MM.1S (cell line): ENCODE measurements around the gene DNAJC17.

ENCODE experiments used
- DNase-seq: peaks from one replicate; pipeline ENCODE4 v3.0.0-alpha.2; 2015
- H2AFZ ChIP-seq: fragments of 300-600 bp; sonication (generic); 2 replicates; pipeline ENCODE4 v1.6.0; 2016; ENCODE audit warnings: antibody characterized with exemption, low read length
- H3F3A ChIP-seq: fragments of 300-600 bp; sonication (generic); 2 replicates; pipeline ENCODE4 v1.6.1; 2016; ENCODE audit warnings: mild to moderate bottlenecking, antibody characterized with exemption, low read length, moderate library complexity, mixed read lengths; ENCODE audit not compliant: insufficient read depth
- H3K27ac ChIP-seq: fragments of 300-600 bp; sonication (generic); 2 replicates; pipeline ENCODE4 v1.5.1; 2016; ENCODE audit warnings: mild to moderate bottlenecking, low read length
- H3K27me3 ChIP-seq: fragments of 300-600 bp; sonication (generic); replicated peaks from 2 replicates; pipeline ENCODE4 v1.6.0; 2016; ENCODE audit warnings: low read length; ENCODE audit not compliant: insufficient read depth
- H3K36me3 ChIP-seq: fragments of 300-600 bp; sonication (generic); replicated peaks from 2 replicates; pipeline ENCODE4 v1.6.1; 2016; ENCODE audit warnings: mild to moderate bottlenecking, low read length, mixed read lengths; ENCODE audit not compliant: insufficient read depth
- H3K4me1 ChIP-seq: fragments of 300-600 bp; sonication (generic); 2 replicates; pipeline ENCODE4 v1.6.1; 2016; ENCODE audit warnings: low read length, mixed read lengths
- H3K4me2 ChIP-seq: fragments of 300-600 bp; sonication (generic); 2 replicates; pipeline ENCODE4 v1.6.0; 2016; ENCODE audit warnings: low read depth, low read length
- H3K4me3 ChIP-seq: fragments of 300-600 bp; sonication (generic); 2 replicates; pipeline ENCODE4 v1.5.1; 2016; ENCODE audit warnings: low read length, mixed read lengths
- H3K79me2 ChIP-seq: fragments of 300-600 bp; sonication (generic); 2 replicates; pipeline ENCODE4 v1.6.1; 2016; ENCODE audit warnings: mixed run types, low read length, mixed read lengths
- H3K9ac ChIP-seq: fragments of 300-600 bp; sonication (generic); 2 replicates; pipeline ENCODE4 v1.6.1; 2016; ENCODE audit warnings: low read length, mixed read lengths
- H3K9me2 ChIP-seq: fragments of 300-600 bp; sonication (generic); replicated peaks from 2 replicates; pipeline ENCODE4 v1.6.1; 2016; ENCODE audit warnings: mild to moderate bottlenecking, low read length, mixed read lengths; ENCODE audit not compliant: insufficient read depth
- H3K9me3 ChIP-seq: fragments of 300-600 bp; sonication (generic); replicated peaks from 2 replicates; pipeline ENCODE4 v1.6.1; 2016; ENCODE audit warnings: mild to moderate bottlenecking, low read length, mixed read lengths; ENCODE audit not compliant: insufficient read depth
- H4K20me1 ChIP-seq: fragments of 300-600 bp; sonication (generic); 2 replicates; pipeline ENCODE4 v1.6.1; 2016; ENCODE audit warnings: mild to moderate bottlenecking, low read length, moderate library complexity, mixed read lengths; ENCODE audit not compliant: insufficient read depth
- EZH2 ChIP-seq: fragments of 300-600 bp; sonication (generic); optimal IDR thresholded peaks from 2 replicates; pipeline ENCODE3; 2017; ENCODE audit warnings: low read depth, mild to moderate bottlenecking, antibody characterized with exemption, low read length, mixed read lengths
- EZH2phosphoT487 ChIP-seq: fragments of 300-600 bp; sonication (generic); IDR thresholded peaks from 2 replicates; pipeline ENCODE4 v1.6.1; 2018; ENCODE audit warnings: antibody characterized with exemption, low read length
- TF ChIP-seq, protein P1 (sequence below): fragments of 300-600 bp; sonication (generic); IDR thresholded peaks from 2 replicates; pipeline ENCODE4 v1.5.1; 2016; ENCODE audit warnings: antibody characterized with exemption, low read length, mixed read lengths

Gene DNAJC17

DNA sequence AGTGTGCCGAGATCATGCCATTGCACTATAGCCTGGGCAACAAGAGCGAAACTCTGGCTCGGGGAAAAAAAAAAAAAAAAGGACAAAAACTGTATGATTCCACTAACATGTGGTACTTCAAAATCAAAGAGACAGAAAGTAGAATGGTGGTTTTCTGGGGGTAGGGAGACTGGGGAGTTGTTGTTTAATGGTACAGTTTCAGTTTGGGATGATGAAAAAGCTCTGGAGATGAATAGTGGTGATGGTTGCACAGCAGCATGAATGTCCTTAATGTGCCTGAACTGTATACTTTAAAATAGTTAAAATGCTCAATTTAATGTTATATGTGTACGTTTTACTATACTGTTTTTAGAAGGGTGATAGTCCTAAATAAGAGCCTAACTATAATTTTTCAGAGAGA, 84.9 kb downstream of the DNAJC17 start:
- H3F3A ChIP-seq = no peaks in the 10 kb centered on the region
- no peak for DNase-seq
- H2AFZ ChIP-seq = no peak overlapping the region
- H3K9ac ChIP-seq = no peak overlapping the region
- no peak overlapping the region for H3K27ac ChIP-seq
- no peaks in the 10 kb centered on the region for H3K27me3 ChIP-seq
- H3K9me3 ChIP-seq = no peaks in the 10 kb centered on the region
- no peak for TF ChIP-seq EZH2phosphoT487
- TF ChIP-seq EZH2 = no peak
- TF ChIP-seq, protein P1, sequence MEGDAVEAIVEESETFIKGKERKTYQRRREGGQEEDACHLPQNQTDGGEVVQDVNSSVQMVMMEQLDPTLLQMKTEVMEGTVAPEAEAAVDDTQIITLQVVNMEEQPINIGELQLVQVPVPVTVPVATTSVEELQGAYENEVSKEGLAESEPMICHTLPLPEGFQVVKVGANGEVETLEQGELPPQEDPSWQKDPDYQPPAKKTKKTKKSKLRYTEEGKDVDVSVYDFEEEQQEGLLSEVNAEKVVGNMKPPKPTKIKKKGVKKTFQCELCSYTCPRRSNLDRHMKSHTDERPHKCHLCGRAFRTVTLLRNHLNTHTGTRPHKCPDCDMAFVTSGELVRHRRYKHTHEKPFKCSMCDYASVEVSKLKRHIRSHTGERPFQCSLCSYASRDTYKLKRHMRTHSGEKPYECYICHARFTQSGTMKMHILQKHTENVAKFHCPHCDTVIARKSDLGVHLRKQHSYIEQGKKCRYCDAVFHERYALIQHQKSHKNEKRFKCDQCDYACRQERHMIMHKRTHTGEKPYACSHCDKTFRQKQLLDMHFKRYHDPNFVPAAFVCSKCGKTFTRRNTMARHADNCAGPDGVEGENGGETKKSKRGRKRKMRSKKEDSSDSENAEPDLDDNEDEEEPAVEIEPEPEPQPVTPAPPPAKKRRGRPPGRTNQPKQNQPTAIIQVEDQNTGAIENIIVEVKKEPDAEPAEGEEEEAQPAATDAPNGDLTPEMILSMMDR = no peak
- H3K4me1 ChIP-seq = no peaks in the 10 kb centered on the region
- H3K9me2 ChIP-seq = no peaks in the 10 kb centered on the region
- no peaks in the 10 kb centered on the region for H3K79me2 ChIP-seq
- H3K4me3 ChIP-seq = no peak overlapping the region
- peaks cover 3% of the 10 kb centered on the region; the same call in 1 of the 2 replicates for H3K36me3 ChIP-seq
- no peak overlapping the region for H3K4me2 ChIP-seq
- H4K20me1 ChIP-seq = no peaks in the 10 kb centered on the region

DNA sequence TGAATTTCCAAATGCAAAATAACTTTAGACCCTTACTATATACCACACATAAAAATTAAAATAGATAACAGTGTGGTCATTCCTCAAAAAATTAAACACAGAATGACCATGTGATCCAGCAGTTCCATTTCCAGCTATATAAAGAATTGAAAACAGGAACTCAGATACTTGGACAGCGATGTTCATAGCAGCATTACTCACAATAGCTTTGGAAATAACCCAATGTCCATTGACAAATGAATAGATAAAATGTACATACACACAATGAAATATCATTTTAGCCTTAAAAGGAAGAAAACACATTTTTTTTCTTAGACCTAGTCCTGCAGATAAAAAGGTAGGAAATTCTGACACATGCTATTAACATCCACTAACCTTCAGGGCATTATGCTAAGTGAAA, 85.6 kb downstream of the DNAJC17 start:
- no peaks in the 10 kb centered on the region for H4K20me1 ChIP-seq
- DNase-seq = no peak
- H3K27ac ChIP-seq = no peak overlapping the region
- no peaks in the 10 kb centered on the region for H3K27me3 ChIP-seq
- no peaks in the 10 kb centered on the region for H3K9me2 ChIP-seq
- no peak overlapping the region for H3K4me2 ChIP-seq
- TF ChIP-seq EZH2phosphoT487 (no peak), EZH2 (no peak)
- TF ChIP-seq, protein P1 = no peak
- H3K36me3 ChIP-seq = peaks cover 3% of the 10 kb centered on the region; the same call in 1 of the 2 replicates
- no peak overlapping the region for H3K4me3 ChIP-seq
- no peak overlapping the region for H3K9ac ChIP-seq
- no peaks in the 10 kb centered on the region for H3F3A ChIP-seq
- no peaks in the 10 kb centered on the region for H3K4me1 ChIP-seq
- H3K9me3 ChIP-seq = no peaks in the 10 kb centered on the region
- H3K79me2 ChIP-seq = no peaks in the 10 kb centered on the region
- no peak overlapping the region for H2AFZ ChIP-seq

DNA sequence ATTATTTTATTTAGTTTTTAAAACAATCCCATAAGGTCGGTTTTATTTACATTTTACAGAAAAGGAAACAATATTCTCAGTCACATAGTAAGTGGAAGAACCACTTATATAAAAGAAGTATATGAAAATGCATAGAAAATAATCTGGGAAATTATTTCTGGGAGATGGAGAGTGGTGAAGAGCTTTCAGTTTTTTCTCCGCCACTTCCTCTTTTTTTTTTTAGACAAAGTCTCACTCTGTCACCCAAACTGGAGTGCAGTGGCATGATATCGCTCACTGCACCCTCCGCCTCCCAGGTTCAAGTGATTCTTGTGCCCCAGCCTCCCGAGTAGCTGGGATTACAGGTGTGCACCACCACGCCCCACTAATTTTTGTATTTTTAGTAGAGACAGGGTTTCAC, 91.1 kb downstream of the DNAJC17 start:
- Histone ChIP-seq H3K27me3 (no peaks in the 10 kb centered on the region), H4K20me1 (no peaks in the 10 kb centered on the region), H3K9me2 (no peaks in the 10 kb centered on the region), H3K9ac (no peak overlapping the region), H3K27ac (no peak overlapping the region), H3K4me2 (no peak overlapping the region), H3K36me3 (peaks cover 6% of the 10 kb centered on the region; the same call in 1 of the 2 replicates), H3F3A (no peaks in the 10 kb centered on the region), H3K9me3 (no peaks in the 10 kb centered on the region), H2AFZ (no peak overlapping the region), H3K79me2 (no peaks in the 10 kb centered on the region), H3K4me3 (no peak overlapping the region), H3K4me1 (no peaks in the 10 kb centered on the region)
- no peak for DNase-seq
- TF ChIP-seq EZH2 (no peak), EZH2phosphoT487 (no peak)
- TF ChIP-seq, protein P1 = no peak
